DOHH2 (cell line): Measurements from ENCODE around the gene DYNLRB2.

ENCODE experiments used
- CTCF ChIP-seq: fragments of 200-600 bp; sonication (generic); IDR thresholded peaks from one replicate; pipeline ENCODE4 v1.5.1; 2014; ENCODE audit warnings: antibody characterized with exemption, mild to moderate bottlenecking, low read depth, low read length; ENCODE audit not compliant: poor library complexity, severe bottlenecking
- EZH2phosphoT487 ChIP-seq: fragments of 200-600 bp; sonication (generic); IDR thresholded peaks from 2 replicates; pipeline ENCODE4 v1.6.1; 2017; ENCODE audit warnings: borderline replicate concordance, mild to moderate bottlenecking, antibody characterized with exemption, low read length, moderate library complexity, mixed read lengths

- TF ChIP-seq CTCF = no peak
- TF ChIP-seq EZH2phosphoT487 = no peak
These were observed 5.5 kb downstream of the DYNLRB2 start for GRCh38 chr16:80546249-80546648.
